Immature natural killer cell (primary cell): ENCODE results near the gene EPYC. TPM values are rescaled to one million over a fixed set of nuclear protein-coding genes. Genes with fewer than 3 reads are reported as not detected.
A peak's percentile ranks its signal among the peaks of the same experiment; 100 is the strongest.
"Not testable (repeated sequence)": the region's sequence is repeated elsewhere in the genome, so short reads cannot be mapped to it uniquely, and the experiment has no call there.

Experiments used
- DNase-seq, 3 donors: peaks; one replicate each; pipeline ENCODE4 v3.0.0; 2022; ENCODE audit warnings: mixed read lengths in 1 of 3
- H3K27ac Mint-ChIP-seq, 6 donors: one replicate each; pipeline ENCODE4 v1.8.0; 2020; ENCODE audit warnings: mixed read lengths in 6 of 6, mild to moderate bottlenecking in 5 of 6, inconsistent platforms in 4 of 6, moderate library complexity in 3 of 6
- H3K27me3 Mint-ChIP-seq, 3 donors: one replicate each; pipeline ENCODE4 v1.8.0; 2020 to 2021; ENCODE audit warnings: low read depth in 3 of 3, mild to moderate bottlenecking in 3 of 3, mixed read lengths in 3 of 3, moderate library complexity in 3 of 3, inconsistent platforms in 1 of 3
- H3K36me3 Mint-ChIP-seq, 3 donors: one replicate each; pipeline ENCODE4 v1.8.0; 2020; ENCODE audit warnings: mixed read lengths in 3 of 3, inconsistent platforms in 2 of 3, mild to moderate bottlenecking in 2 of 3
- H3K4me1 Mint-ChIP-seq, 2 donors: one replicate each; pipeline ENCODE4 v1.8.0; 2020; ENCODE audit warnings: inconsistent platforms in 2 of 2, mild to moderate bottlenecking in 2 of 2, mixed read lengths in 2 of 2, moderate library complexity in 1 of 2
- H3K4me3 Mint-ChIP-seq, 5 donors: one replicate each; pipeline ENCODE4 v1.8.0; 2020; ENCODE audit warnings: mild to moderate bottlenecking in 5 of 5, mixed read lengths in 5 of 5, inconsistent platforms in 3 of 5, moderate library complexity in 3 of 5
- H3K9me3 Mint-ChIP-seq, 6 donors: one replicate each; pipeline ENCODE4 v1.8.0; 2020; ENCODE audit warnings: mild to moderate bottlenecking in 6 of 6, mixed read lengths in 6 of 6, inconsistent platforms in 4 of 6, moderate library complexity in 3 of 6
- polyA plus RNA-seq, 3 donors: library from polyadenylated mRNA; unstranded; fragments of 300-500 nt; fragmentation: Illumina TruSeq; gene quantifications; one replicate each; pipeline ENCODE4 v1.2.3, GENCODE V29; 2021

The EPYC gene
- polyA plus RNA-seq, 3 donors from 2014 or later, result not detected

DNA sequence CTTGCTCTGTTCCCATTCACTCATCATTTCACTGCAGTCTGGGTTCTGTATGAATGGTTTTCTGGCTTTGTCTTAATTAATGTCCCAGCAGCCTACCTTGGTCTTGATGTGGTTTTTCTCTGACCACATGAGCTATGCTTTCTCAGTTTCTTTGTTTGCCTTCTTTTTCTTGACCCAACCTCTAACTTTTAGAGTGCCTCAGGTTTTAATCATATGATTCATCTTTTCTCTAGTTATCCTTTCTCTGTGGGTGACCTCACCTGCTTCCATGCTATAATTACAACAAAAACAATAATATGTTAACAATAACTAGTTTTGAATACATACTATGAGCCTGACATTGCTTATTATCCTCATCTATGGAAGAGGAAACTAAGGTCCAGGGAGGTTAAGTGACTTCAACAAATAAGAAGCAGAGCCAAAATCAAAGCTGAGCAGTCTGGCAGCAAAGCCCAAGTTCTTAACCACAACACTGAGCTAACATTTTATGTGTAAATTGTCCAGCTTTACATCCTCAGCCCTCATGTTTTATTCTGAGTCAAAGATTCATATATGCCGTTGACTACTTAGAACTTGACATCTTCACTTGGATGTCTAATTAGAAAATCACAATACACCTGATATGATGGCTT lies 4.7 kb upstream of the EPYC start:
- Mint-ChIP-seq H3K9me3 (peaks cover 0 to 4% (median 0%) of the 10 kb centered on the region in 6 donors), H3K27me3 (peaks cover 0 to 11% (median 5%) of the 10 kb centered on the region in 3 donors), H3K4me1 (peaks cover 19 to 30% of the 10 kb centered on the region in 2 donors), H3K36me3 (no peaks in the 10 kb centered on the region), H3K27ac (no peak overlapping the region), H3K4me3 (no peak overlapping the region)
- no peak for DNase-seq

DNA sequence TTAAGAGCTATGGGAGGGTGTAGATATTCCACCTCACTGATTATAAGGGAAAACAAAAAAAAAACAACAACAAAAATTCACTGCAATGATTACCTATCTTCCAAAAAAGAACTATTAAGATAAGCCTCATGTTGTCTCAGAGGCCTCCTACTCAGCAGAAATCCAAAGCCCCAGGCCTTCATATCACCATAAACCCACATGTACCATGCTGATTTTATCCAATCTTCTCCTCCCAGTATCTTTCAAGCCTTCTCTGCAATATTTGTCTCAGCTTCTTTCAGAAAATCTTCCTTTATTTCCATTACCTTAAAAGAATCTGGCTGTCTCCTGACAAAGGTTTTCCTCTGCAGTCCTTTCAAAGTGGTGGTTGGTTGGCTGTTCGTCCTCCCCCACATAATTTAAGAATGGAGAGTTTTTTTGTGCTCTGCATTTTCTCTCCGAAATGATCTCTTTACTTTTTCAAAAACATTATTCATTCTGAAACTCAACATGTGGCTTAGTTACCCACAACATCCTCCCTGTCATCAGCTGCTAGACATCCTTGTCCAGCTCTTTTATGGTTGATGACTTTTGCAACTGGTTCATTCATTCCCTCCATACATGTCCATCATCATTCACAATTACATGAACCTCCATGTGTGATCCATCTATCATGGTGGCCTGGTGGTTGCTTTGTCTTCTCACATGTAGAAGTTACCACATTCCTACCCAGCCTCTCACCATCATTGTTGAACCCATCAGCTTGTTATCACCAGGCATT lies 2.9 kb upstream of the EPYC start:
- Mint-ChIP-seq H3K9me3 (peaks cover 0 to 4% (median 0%) of the 10 kb centered on the region in 6 donors), H3K27me3 (peaks cover 0 to 11% (median 2%) of the 10 kb centered on the region in 3 donors), H3K36me3 (no peaks in the 10 kb centered on the region), H3K27ac (peak overlapping the region in 1 of 6 donors; percentile 9), H3K4me3 (no peak overlapping the region), H3K4me1 (peaks cover 19 to 30% of the 10 kb centered on the region in 2 donors)
- peak in 1 of 3 donors; percentile 5 for DNase-seq

DNA sequence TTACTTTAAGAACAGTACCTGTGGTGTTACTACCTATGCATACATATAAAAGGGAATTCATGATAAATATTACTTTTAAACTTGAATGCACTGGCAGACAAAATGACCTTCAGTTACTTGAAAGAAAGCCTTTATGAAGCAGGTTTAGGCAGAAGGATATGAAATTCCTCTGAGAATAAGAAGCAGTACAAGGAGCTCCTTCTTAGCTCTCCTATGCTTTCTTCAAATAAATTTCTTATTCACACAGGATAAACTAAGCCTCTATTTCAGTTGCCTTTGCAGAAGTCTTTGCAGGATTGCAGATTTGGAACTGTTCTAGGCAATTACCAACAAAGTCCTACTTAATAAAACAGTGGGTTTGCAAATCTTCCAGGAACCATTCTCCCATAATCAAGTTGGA lies 1.0 kb downstream of the EPYC start:
- no peak overlapping the region for H3K4me3 Mint-ChIP-seq
- peaks cover 0 to 5% (median 0%) of the 10 kb centered on the region in 6 donors for H3K9me3 Mint-ChIP-seq
- no peak for DNase-seq
- H3K36me3 Mint-ChIP-seq, result no peaks in the 10 kb centered on the region
- no peak overlapping the region for H3K27ac Mint-ChIP-seq
- H3K27me3 Mint-ChIP-seq, result peaks cover 0 to 6% (median 0%) of the 10 kb centered on the region in 3 donors
- H3K4me1 Mint-ChIP-seq, result peaks cover 8 to 15% of the 10 kb centered on the region in 2 donors

DNA sequence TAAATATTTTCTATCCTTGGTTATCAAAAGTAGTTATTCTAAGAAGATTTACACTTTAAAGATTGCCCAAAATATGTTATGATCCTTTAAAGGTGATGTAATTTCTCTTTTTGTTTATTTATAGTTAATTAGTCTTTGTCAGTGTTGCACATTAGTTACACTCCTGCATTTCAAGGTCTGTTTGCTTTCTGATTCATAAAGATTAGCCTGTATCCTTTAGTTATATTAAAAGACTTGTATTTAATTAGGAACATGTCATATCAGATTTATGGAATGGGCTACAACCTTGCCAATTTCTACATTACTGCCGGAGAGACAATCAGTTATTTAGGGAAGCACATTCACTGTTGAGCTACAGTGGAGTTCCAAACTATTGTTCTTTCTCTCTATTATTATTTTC lies 3.5 kb downstream of the EPYC start:
- Mint-ChIP-seq H3K4me3 (no peak overlapping the region), H3K27me3 (no peaks in the 10 kb centered on the region), H3K4me1 (no peaks in the 10 kb centered on the region), H3K36me3 (no peaks in the 10 kb centered on the region), H3K27ac (no peak overlapping the region), H3K9me3 (peaks cover 0 to 2% (median 0%) of the 10 kb centered on the region in 6 donors)
- DNase-seq, result no peak

DNA sequence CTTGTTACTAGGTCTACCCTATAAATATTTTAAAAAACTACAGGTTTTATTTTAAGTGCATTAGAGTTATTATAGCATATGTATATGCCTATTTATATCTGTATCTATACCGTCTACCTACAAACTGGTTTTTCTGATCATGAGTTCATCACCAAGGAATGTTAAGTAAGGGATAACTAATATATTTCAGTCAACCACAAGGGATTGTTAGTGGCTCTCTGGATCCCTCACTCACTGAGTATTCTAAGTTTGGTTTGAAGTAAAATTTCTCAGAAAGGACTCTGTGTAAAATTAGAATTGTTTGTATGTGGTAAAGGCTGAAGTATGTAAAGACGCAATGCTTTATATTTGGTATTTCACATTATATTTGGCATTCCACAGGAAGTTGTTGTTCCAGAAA lies 4.8 kb downstream of the EPYC start:
- Mint-ChIP-seq H3K36me3 (no peaks in the 10 kb centered on the region), H3K27me3 (no peaks in the 10 kb centered on the region), H3K4me3 (no peak overlapping the region), H3K27ac (no peak overlapping the region), H3K4me1 (no peaks in the 10 kb centered on the region), H3K9me3 (peaks cover 0 to 2% (median 0%) of the 10 kb centered on the region in 6 donors)
- no peak for DNase-seq

DNA sequence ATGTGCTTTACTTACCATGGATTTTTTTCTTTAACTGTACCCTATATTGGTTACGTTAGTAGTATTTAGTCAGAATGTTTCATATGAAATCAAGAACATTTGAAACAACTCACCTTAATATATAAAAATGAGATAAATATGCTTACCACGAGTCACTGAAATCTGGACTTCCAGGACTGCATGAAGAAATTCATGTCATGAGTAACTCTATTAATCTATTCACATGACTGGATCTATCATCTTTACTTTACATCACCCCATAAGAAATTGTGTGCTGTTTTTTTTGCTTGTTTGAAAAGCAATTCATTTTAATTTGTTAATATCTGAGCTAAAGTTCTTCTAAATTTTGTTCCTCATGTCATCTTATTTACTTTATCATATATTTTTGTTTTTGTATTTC lies 5.2 kb downstream of the EPYC start:
- Mint-ChIP-seq H3K27me3 (no peaks in the 10 kb centered on the region), H3K36me3 (no peaks in the 10 kb centered on the region), H3K4me3 (no peak overlapping the region), H3K27ac (no peak overlapping the region), H3K4me1 (no peaks in the 10 kb centered on the region), H3K9me3 (peaks cover 0 to 2% (median 0%) of the 10 kb centered on the region in 6 donors)
- no peak for DNase-seq

DNA sequence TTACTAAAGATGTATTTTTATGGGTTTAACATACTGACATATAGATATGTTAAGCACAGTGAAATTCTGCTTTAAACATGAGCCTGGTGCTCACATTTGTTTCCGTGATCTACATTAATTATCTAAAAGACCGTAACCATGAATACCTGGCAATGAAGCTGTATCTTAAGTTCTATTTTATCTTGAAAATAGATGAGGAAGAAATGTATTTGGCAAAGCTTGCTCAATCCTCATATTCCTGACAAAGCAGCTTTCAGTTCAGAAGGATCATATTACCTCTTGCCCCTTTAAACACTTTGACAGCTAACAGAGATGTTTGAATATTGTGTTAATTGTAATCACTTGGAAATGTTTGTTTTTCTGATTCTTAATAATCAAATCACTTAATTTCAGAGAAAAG lies 9.8 kb downstream of the EPYC start:
- Mint-ChIP-seq H3K27me3 (no peaks in the 10 kb centered on the region), H3K36me3 (no peaks in the 10 kb centered on the region), H3K4me3 (no peak overlapping the region), H3K9me3 (no peaks in the 10 kb centered on the region), H3K27ac (no peak overlapping the region), H3K4me1 (no peaks in the 10 kb centered on the region)
- no peak for DNase-seq

DNA sequence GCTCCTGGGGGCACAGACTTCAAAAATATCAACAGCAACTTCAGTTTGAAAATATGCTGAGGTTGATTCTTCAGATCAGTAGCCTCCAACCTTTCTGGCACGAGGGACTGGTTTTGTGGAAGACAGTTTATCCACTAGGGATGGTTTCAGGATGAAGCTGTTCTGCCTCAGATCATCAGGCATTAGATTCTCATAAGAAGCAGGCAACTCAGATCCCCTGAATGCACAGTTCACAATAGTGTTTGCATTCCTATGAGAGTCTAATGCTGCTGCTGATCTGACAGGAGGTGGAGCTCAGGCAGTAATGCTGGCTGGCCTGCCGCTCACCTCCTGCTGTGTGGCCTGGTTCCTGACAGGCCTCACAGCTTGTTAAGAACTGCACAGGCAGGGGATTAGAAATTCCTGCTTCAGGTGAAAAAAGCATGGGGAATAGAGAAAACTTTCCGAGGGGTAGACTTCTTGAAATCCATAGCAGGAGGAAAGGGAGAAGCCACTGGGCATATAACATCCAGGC lies 12.8 kb downstream of the EPYC start:
- H3K4me1 Mint-ChIP-seq, result no peaks in the 10 kb centered on the region
- no peaks in the 10 kb centered on the region for H3K9me3 Mint-ChIP-seq
- H3K36me3 Mint-ChIP-seq, result no peaks in the 10 kb centered on the region
- H3K27ac Mint-ChIP-seq, result no peak overlapping the region
- no peaks in the 10 kb centered on the region for H3K27me3 Mint-ChIP-seq
- no peak overlapping the region for H3K4me3 Mint-ChIP-seq
- no peak for DNase-seq

DNA sequence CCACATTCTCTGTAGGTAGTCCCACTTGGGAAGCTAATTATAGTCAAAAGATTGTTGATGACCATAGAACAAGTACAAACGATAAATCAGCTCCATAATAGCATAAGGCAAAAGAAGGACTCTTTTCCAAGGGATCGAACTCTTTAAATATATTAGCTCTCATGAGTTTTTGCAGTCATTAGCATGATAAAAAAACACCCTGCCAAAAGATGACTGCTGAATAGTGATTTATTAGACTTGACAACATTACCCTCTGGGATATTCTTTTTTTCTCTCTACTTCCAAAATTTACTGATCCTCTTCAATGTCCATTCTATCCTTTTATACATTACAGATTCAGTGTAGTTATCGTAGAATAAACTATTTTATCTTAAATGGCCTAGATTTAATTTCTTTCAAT lies 14.2 kb downstream of the EPYC start:
- H3K27me3 Mint-ChIP-seq, result no peaks in the 10 kb centered on the region
- no peak overlapping the region for H3K4me3 Mint-ChIP-seq
- H3K9me3 Mint-ChIP-seq, result no peaks in the 10 kb centered on the region
- no peaks in the 10 kb centered on the region for H3K4me1 Mint-ChIP-seq
- no peaks in the 10 kb centered on the region for H3K36me3 Mint-ChIP-seq
- DNase-seq, result no peak
- H3K27ac Mint-ChIP-seq, result no peak overlapping the region

DNA sequence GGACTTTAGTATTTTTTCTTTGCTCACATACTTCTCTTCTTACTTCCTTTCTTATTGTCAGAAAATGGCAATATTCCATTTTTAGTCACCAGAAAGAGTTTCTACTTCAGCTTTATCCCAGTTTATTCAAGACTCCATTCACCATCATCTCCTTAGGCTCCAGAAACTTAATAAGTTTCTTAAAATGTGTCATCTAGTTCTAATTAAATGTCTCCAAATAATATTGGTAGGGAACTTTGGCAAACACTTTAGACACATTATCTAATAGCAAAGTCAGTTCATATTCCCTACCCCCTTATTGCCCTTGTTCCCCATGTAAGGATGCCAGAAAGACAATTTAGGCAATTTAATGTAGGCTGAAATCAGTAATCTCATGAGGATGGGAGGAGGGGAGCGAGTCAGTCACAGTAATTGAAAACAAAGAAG lies 15.1 kb downstream of the EPYC start:
- Mint-ChIP-seq H3K27ac (no peak overlapping the region), H3K27me3 (no peaks in the 10 kb centered on the region), H3K4me1 (no peaks in the 10 kb centered on the region), H3K4me3 (no peak overlapping the region), H3K36me3 (no peaks in the 10 kb centered on the region), H3K9me3 (no peaks in the 10 kb centered on the region)
- no peak for DNase-seq

DNA sequence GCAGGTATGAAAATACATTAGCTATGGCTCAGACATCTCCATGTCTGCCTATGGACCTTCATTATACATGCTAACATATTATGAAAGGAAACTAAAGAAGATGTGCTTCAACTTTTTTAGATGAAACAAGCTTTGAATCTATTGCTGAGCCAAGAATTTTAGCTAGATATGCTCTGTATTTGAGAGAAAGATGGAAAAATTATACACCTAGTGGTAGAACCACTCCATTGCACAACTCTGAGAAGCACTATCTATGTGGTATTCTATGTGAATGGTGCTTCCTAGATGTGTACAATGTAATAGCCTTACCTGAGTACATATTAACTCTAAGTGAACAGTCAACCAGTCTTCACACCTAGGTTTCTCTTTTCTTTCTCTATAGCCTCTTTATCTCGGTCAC lies 17.3 kb downstream of the EPYC start:
- Mint-ChIP-seq H3K9me3 (no peaks in the 10 kb centered on the region), H3K4me3 (no peak overlapping the region), H3K27me3 (peaks cover 0 to 3% (median 2%) of the 10 kb centered on the region in 3 donors), H3K27ac (no peak overlapping the region), H3K36me3 (no peaks in the 10 kb centered on the region), H3K4me1 (no peaks in the 10 kb centered on the region)
- DNase-seq, result no peak

DNA sequence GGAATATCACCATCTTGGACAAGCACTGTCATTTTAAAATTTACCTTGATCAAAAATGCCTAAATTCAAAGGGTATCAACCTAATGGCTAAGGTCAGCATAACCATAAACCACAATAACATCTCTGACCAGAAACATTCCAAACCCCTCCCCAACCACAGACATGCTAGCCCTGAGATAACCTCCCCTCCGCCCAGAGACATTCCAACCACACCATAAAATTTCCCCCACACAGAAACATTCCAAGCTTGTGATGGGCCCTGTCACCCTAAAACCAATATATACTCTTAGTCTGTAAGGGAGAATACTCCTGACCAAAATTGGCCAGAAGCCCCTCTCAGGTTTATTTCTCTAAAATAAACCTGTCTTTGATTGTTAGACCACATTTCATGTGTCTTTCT lies 17.7 kb downstream of the EPYC start:
- Mint-ChIP-seq H3K4me3 (no peak overlapping the region), H3K4me1 (no peaks in the 10 kb centered on the region), H3K9me3 (no peaks in the 10 kb centered on the region), H3K27me3 (peaks cover 0 to 3% (median 2%) of the 10 kb centered on the region in 3 donors), H3K27ac (no peak overlapping the region), H3K36me3 (no peaks in the 10 kb centered on the region)
- no peak for DNase-seq

DNA sequence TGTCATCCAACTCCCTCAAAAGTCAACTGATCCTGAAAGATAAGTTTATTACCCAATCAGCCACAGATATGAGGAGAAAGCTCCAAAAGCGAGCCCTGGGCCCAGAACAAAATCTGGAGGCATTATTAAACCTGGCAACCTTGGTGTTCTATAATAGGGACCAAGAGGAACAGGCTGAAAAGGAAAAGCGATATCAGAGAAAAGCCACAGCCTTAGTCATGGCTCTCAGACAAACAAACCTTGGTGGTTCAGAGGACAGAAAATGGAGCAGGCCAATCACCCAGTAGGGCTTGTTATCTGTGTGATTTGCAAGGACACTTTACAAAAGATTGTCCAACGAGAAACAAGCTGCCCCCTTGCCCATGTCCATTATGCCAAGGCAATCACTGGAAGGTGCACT lies 19.4 kb downstream of the EPYC start:
- H3K9me3 Mint-ChIP-seq, H3K36me3 Mint-ChIP-seq, H3K4me1 Mint-ChIP-seq, DNase-seq, H3K27ac Mint-ChIP-seq, H3K4me3 Mint-ChIP-seq, H3K27me3 Mint-ChIP-seq: not testable (repeated sequence)

DNA sequence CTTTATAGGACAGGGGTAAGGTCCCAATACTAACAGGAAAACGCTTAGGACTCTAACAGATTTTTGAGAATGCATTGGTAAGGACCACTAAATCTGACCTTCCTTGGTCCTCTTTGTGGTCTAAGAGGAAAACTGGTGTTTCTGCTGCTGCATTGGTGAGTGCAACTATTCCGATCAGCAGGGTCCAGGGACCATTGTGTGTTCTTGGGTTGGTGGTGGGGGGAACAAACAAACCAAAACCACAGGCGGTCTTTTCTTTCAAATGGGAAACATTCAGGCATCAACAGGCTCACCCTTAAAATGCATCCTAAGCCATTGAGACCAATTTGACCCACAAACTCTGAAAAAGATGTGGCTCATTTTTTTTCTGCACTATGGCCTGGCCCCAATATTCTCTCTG lies 20.7 kb downstream of the EPYC start:
- H3K36me3 Mint-ChIP-seq, result no peaks in the 10 kb centered on the region
- H3K27ac Mint-ChIP-seq, result no peak overlapping the region
- H3K27me3 Mint-ChIP-seq, result peaks cover 0 to 3% (median 2%) of the 10 kb centered on the region in 3 donors
- no peaks in the 10 kb centered on the region for H3K9me3 Mint-ChIP-seq
- no peaks in the 10 kb centered on the region for H3K4me1 Mint-ChIP-seq
- no peak for DNase-seq
- no peak overlapping the region for H3K4me3 Mint-ChIP-seq
